ENCODE measurements around the gene GRAP2. TPM values are rescaled to one million over a fixed set of nuclear protein-coding genes. Genes with fewer than 3 reads are reported as not detected.
"Not testable (repeated sequence)": the region's sequence is repeated elsewhere in the genome, so short reads cannot be mapped to it uniquely, and the experiment has no call there.

The GRAP2 gene
- total RNA-seq, 1 experiment from 2014 or later = 0.26 TPM

- DNase-seq (ENCODE audit: low read depth) = no peak
Measured at GRCh38 chr22:39991159-39991860, 90.4 kb downstream of the GRAP2 start.

DNA sequence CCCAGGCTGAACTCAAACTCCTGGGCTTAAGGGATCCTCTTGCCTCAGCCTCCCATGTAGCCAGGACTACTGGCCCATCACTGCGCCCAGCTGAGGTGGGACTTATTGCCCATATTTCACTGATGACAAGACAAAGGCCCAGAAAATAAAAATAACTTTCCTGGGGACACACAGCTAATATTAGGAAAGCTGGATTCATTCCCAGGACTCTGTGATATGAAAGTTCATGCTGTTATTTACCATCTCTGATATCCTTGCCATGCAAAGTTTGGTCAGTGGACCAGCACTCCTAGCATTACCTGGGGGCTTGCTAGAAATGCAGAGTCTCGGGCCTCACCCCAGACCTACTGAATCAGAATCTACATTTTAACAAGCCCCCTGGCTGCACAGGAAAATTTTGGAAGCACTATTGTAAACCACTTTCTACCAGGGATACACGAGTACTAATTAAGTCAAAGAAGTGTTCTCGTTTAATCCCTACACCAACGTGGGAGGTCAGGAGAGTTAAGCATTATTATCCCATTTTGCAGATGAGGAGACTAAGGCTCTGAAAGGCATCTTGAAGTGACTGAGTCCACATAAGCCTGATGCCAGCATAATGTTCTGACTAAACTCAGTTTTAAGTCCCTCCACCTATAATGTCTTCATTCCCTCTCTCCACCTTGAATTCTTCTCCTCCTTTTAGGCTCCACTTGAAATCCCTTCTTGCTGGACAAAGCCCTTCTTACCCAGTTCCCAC is 91.4 kb downstream of the GRAP2 start:
- no peak for DNase-seq (ENCODE audit: low read depth)

DNA sequence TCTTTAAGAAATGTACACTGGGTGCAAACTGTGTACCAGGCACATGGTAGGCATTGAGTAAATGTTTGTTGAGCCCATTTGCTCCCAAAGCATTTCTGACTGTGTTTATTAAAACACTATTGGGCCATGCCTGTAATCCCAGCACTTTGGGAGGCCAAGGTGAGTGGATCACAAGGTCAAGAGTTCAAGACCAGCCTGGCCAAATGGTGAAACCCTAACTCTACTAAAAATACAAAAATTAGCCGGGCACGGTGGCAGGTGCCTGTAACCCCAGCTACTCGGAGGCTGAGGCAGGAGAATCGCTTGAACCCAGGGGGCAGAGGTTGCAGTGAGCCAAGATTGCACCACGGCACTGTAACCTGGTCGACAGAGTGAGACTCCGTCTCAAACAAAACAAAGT is 92.0 kb downstream of the GRAP2 start:
- DNase-seq (ENCODE audit: low read depth) = not testable (repeated sequence)

- DNase-seq (ENCODE audit: low read depth) = no peak
Measured at GRCh38 chr22:39994041-39994565, 93.2 kb downstream of the GRAP2 start.

DNA sequence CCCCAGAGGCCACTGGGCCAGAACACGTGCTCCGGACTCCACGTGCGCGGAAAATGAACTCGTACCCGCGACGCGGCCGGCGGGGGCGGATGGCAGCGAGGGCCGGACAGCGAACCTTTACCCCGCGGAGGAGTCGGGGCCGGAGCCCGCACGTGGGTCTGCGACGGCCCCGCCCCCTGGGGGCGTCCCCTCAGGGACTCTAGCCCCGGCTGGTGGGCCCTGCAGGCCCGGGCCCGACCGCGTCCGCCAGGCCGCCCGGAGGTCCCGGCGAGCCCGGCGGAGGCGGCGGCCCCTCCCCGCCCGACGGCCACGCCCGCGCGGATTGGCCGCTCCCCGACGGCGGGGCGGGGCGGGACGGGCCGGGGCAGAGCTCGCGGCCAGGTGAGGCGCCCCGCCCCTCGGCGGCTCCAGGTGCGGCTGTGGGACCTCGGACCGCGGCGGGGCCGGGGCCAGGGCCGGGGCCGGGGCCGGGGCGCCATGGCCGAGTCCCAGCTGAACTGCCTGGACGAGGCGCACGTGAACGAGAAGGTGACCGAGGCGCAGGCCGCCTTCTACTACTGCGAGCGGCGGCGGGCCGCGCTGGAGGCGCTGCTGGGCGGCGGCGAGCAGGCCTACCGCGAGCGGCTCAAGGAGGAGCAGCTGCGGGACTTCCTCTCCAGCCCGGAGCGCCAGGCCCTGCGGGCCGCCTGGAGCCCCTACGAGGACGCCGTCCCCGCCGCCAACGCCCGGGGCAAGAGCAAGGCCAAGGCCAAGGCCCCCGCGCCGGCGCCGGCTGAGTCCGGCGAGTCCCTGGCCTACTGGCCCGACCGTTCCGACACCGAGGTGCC is 93.9 kb downstream of the GRAP2 start, which contains the start of gene FAM83F:
FAM83F (plus strand) TSS at position 389 of the 827 bp plus-strand sequence; CDS start at position 478, 89 bp downstream.
- DNase-seq (ENCODE audit: low read depth) = no peak

- DNase-seq (ENCODE audit: low read depth) = no peak
Measured at GRCh38 chr22:39995393-39996252, 94.7 kb downstream of the GRAP2 start.

GRCh38 chr22:39996732-39997131 is 95.8 kb downstream of the GRAP2 start:
- DNase-seq (ENCODE audit: low read depth) = no peak

- no peak for DNase-seq (ENCODE audit: low read depth)
Measured at GRCh38 chr22:39997421-39997820, 96.5 kb downstream of the GRAP2 start.

- DNase-seq (ENCODE audit: low read depth) = no peak
Measured at GRCh38 chr22:39997939-39998726, 97.2 kb downstream of the GRAP2 start.

- DNase-seq (ENCODE audit: low read depth) = peak; percentile 75
Measured at GRCh38 chr22:39999144-39999757, 98.4 kb downstream of the GRAP2 start.

DNA sequence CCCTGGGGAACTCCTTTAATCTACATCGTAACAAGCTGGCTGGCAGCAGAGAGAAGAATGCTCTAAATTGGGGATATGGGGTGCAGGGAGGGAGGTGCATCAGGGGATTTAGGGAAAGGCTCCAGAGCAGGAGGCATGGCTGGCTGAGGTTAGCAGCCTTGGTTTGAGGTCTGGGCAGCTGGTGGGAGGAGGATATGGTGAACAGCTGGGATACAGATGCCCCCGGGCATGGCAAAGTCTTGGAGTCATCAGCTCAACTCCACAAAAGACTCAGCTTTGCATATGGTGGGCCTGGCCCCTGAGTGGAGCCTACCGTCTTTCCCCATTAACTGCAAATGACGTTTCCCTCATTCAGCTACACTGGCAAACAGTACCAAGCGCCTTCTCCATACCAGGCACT is 99.3 kb downstream of the GRAP2 start:
- DNase-seq (ENCODE audit: low read depth) = no peak

DNA sequence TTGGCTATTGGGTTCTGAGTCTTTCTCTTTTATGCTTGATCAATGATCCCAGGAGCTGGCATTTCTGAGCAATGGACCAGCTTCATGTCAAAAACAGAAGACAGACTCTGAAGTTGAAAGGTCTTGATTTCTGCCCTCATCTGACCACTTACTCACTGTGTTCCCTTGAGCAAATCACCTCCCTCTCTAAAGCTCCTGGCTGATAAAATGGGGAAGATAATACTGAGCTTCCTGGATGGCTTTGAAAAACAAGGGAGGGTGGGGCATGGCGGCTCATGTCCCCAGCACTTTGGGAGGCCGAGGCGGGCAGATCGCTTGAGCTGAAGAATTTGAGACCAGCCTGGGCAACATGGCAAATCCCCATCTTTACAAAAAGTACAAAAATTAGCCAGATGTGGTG is 100.2 kb downstream of the GRAP2 start:
- no peak for DNase-seq (ENCODE audit: low read depth)

DNA sequence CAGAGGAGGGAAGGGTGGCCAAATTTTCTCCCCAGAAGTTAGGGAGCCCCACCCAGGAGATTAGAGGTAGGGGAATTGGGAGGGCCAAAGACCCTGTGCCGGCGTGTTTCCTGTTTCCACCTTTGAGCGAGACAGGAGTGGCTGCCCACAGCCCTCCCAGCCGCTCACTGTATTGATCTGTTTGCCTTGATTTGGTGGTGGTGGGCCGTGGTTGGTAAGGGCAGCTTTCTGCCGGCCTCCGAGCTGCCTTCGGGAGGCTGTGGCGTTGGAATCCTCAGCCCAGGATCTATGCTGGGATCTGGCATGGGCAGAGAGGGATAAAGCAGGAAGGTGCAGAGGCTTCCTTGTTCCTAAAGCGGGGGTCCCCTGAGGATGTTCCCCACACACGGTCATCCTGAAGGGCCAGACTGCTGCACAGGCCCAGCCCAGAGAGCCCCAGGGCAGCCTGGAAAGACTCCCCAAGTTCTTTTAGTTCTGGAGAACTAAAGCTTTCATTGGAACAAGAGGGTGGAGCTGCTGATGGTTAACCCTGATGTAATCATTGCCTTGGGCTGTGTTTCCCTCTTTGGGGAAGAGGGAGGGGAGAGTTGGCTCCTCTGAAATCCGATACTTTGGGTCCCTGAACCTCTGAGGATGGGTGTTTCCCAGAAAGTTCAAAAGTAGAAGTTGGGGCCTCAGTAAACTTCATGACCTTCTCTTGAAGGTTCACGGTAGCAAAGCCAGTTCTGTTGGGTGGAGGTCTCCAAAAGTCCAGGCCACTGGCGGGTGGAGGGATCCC is 101.1 kb downstream of the GRAP2 start:
- no peak for DNase-seq (ENCODE audit: low read depth)

DNA sequence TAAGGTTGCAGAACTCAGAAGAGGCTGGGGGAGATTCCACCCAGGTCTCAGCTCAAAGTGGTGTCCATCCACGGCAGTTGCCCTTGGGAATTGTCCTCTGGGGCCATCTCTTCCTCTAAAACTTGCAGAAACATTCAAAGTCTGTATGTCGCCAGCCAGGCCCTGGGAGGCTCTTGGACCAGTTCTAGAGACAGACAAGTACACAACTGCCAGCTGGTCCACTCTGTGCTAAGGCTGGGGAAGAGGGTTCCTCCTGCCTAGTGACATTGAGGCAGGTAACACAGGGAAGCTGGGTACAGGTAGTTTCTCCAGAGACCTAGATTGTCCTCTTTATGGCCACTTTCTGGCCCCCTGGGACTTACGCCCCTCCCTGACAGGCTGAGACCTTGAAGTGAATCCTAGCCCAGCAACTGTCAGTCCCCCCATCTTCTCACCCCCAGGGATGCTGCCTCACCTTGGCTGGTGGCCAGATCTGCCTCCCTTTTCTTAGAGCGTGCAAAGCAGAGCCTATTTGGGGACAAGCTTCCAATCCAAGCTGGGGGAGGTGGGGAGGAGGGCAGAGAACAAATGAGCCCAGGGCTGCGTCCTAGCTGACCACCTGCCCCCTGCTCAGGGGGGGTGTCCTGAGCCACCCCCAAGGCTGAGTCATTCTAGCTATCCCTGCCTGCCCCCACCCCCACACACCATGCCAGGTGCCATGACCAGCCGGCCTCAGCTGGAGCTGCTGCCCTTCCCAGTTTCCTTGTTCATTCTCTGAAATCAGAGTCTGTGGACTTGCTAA is 102.2 kb downstream of the GRAP2 start:
- no peak for DNase-seq (ENCODE audit: low read depth)

DNA sequence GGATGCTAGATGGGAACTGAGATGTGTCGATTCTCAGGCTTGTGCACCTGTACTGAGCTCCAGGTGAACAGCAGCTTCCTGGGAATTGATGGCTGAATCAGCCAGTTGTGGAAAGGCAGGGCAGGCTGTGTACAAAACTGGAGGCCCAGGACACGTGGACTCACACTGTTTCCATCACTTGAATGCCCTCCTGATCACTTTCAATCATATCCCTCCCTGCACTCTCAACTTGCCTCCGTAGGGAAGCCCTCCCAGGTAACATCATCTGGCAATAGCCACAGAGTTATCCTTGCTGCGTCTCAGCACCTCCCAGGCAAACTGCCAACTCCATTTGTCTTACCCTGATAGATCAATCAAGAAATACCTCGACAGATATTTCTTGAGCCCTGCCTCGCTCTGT is 104.0 kb downstream of the GRAP2 start:
- DNase-seq (ENCODE audit: low read depth) = no peak

GRCh38 chr22:40006641-40007040 is 105.8 kb downstream of the GRAP2 start:
- DNase-seq (ENCODE audit: low read depth) = no peak

DNA sequence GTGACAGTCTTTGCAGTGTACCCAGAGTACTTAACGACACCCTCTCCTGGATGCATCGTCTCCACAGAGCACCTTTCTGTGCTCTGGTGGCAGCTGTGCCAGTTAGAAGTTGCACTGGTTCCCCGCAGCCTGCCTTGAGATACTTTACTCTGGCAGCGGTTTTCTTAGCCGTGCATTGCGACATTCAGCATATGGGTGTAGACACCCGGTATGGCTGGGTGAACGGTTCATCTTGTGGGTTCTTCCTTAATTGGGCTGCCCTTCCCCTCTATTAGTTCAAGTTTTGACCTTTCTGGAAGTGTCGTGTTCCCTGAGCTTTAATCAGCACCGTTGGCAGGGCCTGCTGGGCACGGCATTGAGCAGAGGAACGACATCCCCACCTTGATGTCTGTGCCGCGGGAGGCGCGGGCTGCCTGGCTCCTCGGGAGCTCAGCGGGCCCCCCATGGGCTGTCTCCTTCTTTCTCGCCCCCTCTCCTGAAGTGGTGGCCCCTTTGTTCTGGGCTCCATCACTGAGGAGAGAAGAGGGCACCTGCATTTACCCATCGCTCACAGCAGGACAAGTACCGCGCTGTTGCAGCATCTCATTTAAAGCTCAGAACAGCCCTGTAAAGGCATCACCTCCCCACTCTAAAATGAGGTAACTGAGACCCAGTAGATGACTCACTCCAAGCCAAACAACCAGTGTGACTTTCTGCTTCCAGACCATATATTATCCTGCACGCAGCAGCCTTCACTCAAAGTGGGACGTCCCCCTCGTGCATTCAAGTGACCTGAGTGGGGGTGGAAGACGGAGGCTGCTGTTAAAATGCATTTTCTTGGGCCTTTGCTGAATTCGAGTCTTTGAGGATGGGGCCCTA is 107.2 kb downstream of the GRAP2 start:
- DNase-seq (ENCODE audit: low read depth) = no peak

All from HT1080 (cell line).